Measurements from ENCODE around the gene ZFY. TPM values are rescaled to one million over a fixed set of nuclear protein-coding genes. Genes with fewer than 3 reads are reported as not detected.

Gene ZFY
- total RNA-seq, 1 donor from 2014 or later = not detected

DNA sequence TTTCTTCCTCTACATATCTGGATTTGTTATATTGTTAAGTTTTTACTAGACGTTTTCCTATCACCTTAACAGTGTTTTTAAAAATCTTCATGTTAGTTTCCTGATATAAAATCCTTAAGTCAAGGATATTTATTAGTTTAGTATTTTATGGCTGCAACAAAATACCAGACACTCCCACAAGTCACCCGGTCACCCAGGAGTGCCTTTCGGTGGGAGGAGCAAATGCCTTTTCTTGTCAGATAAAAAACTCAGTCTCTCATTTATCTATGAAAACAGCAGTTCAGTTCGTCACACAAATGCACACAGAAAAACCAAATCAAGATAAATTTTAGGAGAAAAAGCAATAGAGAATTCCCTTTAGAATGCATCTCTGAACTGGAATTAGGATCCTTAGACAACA is 77.0 kb downstream of the ZFY start:
- Mint-ChIP-seq H3K27ac (ENCODE audit: unreplicated experiment) (no peak overlapping the region), H3K9me3 (ENCODE audit: low read depth) (no peaks in the 10 kb centered on the region), H3K4me3 (ENCODE audit: unreplicated experiment) (no peak overlapping the region), H3K36me3 (ENCODE audit: low read depth) (no peaks in the 10 kb centered on the region), H3K4me1 (ENCODE audit: low read depth) (no peaks in the 10 kb centered on the region), H3K27me3 (ENCODE audit: low read depth) (no peaks in the 10 kb centered on the region)
- DNase-seq (ENCODE audit: low spot score) = no peak
- no peak for TF ChIP-seq CTCF (IDR thresholded peaks at IDR 0.05)

- no peaks in the 10 kb centered on the region for H3K4me1 Mint-ChIP-seq (ENCODE audit: low read depth)
- DNase-seq (ENCODE audit: low spot score) = no peak
- no peak overlapping the region for H3K4me3 Mint-ChIP-seq (ENCODE audit: unreplicated experiment)
- H3K36me3 Mint-ChIP-seq (ENCODE audit: low read depth) = no peaks in the 10 kb centered on the region
- no peaks in the 10 kb centered on the region for H3K27me3 Mint-ChIP-seq (ENCODE audit: low read depth)
- no peak overlapping the region for H3K27ac Mint-ChIP-seq (ENCODE audit: unreplicated experiment)
- no peak for TF ChIP-seq CTCF (IDR thresholded peaks at IDR 0.05)
- no peaks in the 10 kb centered on the region for H3K9me3 Mint-ChIP-seq (ENCODE audit: low read depth)
Measured at GRCh38 chrY:3016594-3016993, 81.4 kb downstream of the ZFY start.

GRCh38 chrY:3018546-3018945 is 83.4 kb downstream of the ZFY start:
- Mint-ChIP-seq H3K4me3 (ENCODE audit: unreplicated experiment) (no peak overlapping the region), H3K9me3 (ENCODE audit: low read depth) (no peaks in the 10 kb centered on the region), H3K4me1 (ENCODE audit: low read depth) (no peaks in the 10 kb centered on the region), H3K36me3 (ENCODE audit: low read depth) (no peaks in the 10 kb centered on the region), H3K27me3 (ENCODE audit: low read depth) (no peaks in the 10 kb centered on the region), H3K27ac (ENCODE audit: unreplicated experiment) (no peak overlapping the region)
- no peak for DNase-seq (ENCODE audit: low spot score)
- TF ChIP-seq CTCF (IDR thresholded peaks at IDR 0.05) = no peak

- no peaks in the 10 kb centered on the region for H3K36me3 Mint-ChIP-seq (ENCODE audit: low read depth)
- H3K4me3 Mint-ChIP-seq (ENCODE audit: unreplicated experiment) = no peak overlapping the region
- no peaks in the 10 kb centered on the region for H3K9me3 Mint-ChIP-seq (ENCODE audit: low read depth)
- H3K27ac Mint-ChIP-seq (ENCODE audit: unreplicated experiment) = no peak overlapping the region
- no peak for DNase-seq (ENCODE audit: low spot score)
- no peaks in the 10 kb centered on the region for H3K27me3 Mint-ChIP-seq (ENCODE audit: low read depth)
- no peaks in the 10 kb centered on the region for H3K4me1 Mint-ChIP-seq (ENCODE audit: low read depth)
- TF ChIP-seq CTCF (IDR thresholded peaks at IDR 0.05) = no peak
Measured at GRCh38 chrY:3019584-3019983, 84.4 kb downstream of the ZFY start.

- Mint-ChIP-seq H3K4me3 (ENCODE audit: unreplicated experiment) (no peak overlapping the region), H3K9me3 (ENCODE audit: low read depth) (no peaks in the 10 kb centered on the region), H3K4me1 (ENCODE audit: low read depth) (no peaks in the 10 kb centered on the region), H3K27me3 (ENCODE audit: low read depth) (no peaks in the 10 kb centered on the region), H3K27ac (ENCODE audit: unreplicated experiment) (no peak overlapping the region), H3K36me3 (ENCODE audit: low read depth) (no peaks in the 10 kb centered on the region)
- DNase-seq (ENCODE audit: low spot score) = no peak
- TF ChIP-seq CTCF (IDR thresholded peaks at IDR 0.05) = no peak
Measured at GRCh38 chrY:3021176-3021575, 86.0 kb downstream of the ZFY start.

Measured in chondrocyte (in vitro differentiated cells).